Gastrocnemius medialis (tissue), 4 donors: ENCODE results near the gene KCNK3.

ENCODE experiments used
- CTCF ChIP-seq, 5 experiments: fragments of 450-650 bp in 3 of 5; fragments of 200-600 bp in 2 of 5; sonication (generic) in 2 of 5; IDR thresholded peaks in 4 of 5; conservative IDR thresholded peaks in 1 of 5; 1 replicate in 4 of 5; 2 replicates in 1 of 5; pipeline ENCODE4 v1.5.1; 2016 to 2019; ENCODE audit warnings: antibody characterized with exemption in 5 of 5, mild to moderate bottlenecking in 3 of 5, moderate library complexity in 3 of 5
- POLR2A ChIP-seq, 2 donors: fragments of 450-650 bp; IDR thresholded peaks; one replicate each; pipeline ENCODE4 v1.6.1; 2017; ENCODE audit warnings: antibody characterized with exemption in 2 of 2, mild to moderate bottlenecking in 2 of 2, moderate library complexity in 2 of 2

- TF ChIP-seq POLR2A (IDR thresholded peaks at IDR 0.05) (no peak), CTCF (IDR thresholded peaks at IDR 0.05 in 4 of 5, conservative IDR thresholded peaks at IDR 0.05 in 1 of 5) (no peak)
These were observed 45.4 kb upstream of the KCNK3 start for GRCh38 chr2:26646986-26647672.
